Hepatocyte (in vitro differentiated cells): Measurements from ENCODE around the gene PDGFRB.

Experiments
- CTCF ChIP-seq: fragments of 200-600 bp; sonication (generic); IDR thresholded peaks from 2 replicates; pipeline ENCODE4 v1.5.1; 2016; ENCODE audit warnings: antibody characterized with exemption, mild to moderate bottlenecking; ENCODE audit not compliant: poor library complexity
- EZH2phosphoT487 ChIP-seq: fragments of 200-600 bp; sonication (generic); IDR thresholded peaks from one replicate; pipeline ENCODE4 v1.6.1; 2018; ENCODE audit warnings: antibody characterized with exemption, mild to moderate bottlenecking, low read depth, moderate library complexity; ENCODE audit not compliant: unreplicated experiment, severe bottlenecking

- TF ChIP-seq CTCF (no peak), EZH2phosphoT487 (no peak)
Measured at GRCh38 chr5:150197476-150197875, 41.8 kb upstream of the PDGFRB start.
